Lower lobe of right lung (tissue), 2 donors: ENCODE measurements around the gene FOSB. TPM values are rescaled to one million over a fixed set of nuclear protein-coding genes. Genes with fewer than 3 reads are reported as not detected.
A peak's percentile ranks its signal among the peaks of the same experiment; 100 is the strongest.

ENCODE experiments used
- ATAC-seq, 2 donors: fragments of 200-7000 bp; cut with Tn5 transposase; one replicate each; pipeline ENCODE4 v1.9.1; 2020 to 2022; ENCODE audit warnings: mild to moderate bottlenecking in 2 of 2, moderate library complexity in 2 of 2
- DNase-seq: peaks from one replicate; pipeline ENCODE4 v3.0.0-alpha.2; 2020
- H3K27ac ChIP-seq: fragments of 200-600 bp; one replicate; pipeline ENCODE4 v1.8.0; 2022
- H3K27me3 ChIP-seq: fragments of 200-600 bp; one replicate; pipeline ENCODE4 v1.8.0; 2022; ENCODE audit warnings: low read depth
- H3K36me3 ChIP-seq: fragments of 200-600 bp; one replicate; pipeline ENCODE4 v1.8.0; 2022; ENCODE audit warnings: mild to moderate bottlenecking
- H3K4me1 ChIP-seq: fragments of 200-600 bp; one replicate; pipeline ENCODE4 v1.8.0; 2022
- H3K4me3 ChIP-seq: fragments of 200-600 bp; one replicate; pipeline ENCODE4 v1.8.0; 2022; ENCODE audit warnings: mild to moderate bottlenecking
- H3K9me3 ChIP-seq: fragments of 200-600 bp; one replicate; pipeline ENCODE4 v1.8.0; 2022
- CTCF ChIP-seq: fragments of 200-600 bp; IDR thresholded peaks from one replicate; pipeline ENCODE4 v1.8.0; 2022; ENCODE audit warnings: antibody characterized with exemption, mild to moderate bottlenecking
- intact Hi-C: fragments of 100-400 bp; cut with DNase I; formaldehyde crosslinking; loops from one replicate; pipeline ENCODE4 v1.11.0; 2022
- total RNA-seq: library from RNA; stranded (reverse); fragmentation: NEBNext Ultra II Directional; extraction: Animal tissue kit (Norgen Biotek cat#: 25700); gene quantifications from one replicate; pipeline ENCODE4 v1.2.1, GENCODE V29; 2021
- donor health status: DM: no; HTN: yes; CAD: no; lungs with severe emphysema.

Gene FOSB
- total RNA-seq, 1 donor from 2014 or later, result 18.0 TPM

GRCh38 chr19:45444318-45445041 lies 23.3 kb upstream of the FOSB start:
- peak; percentile 84 to 89 for ATAC-seq
- Histone ChIP-seq H3K27ac (peak overlapping the region; percentile 93), H3K36me3 (no peaks in the 10 kb centered on the region), H3K4me1 (peaks cover 46% of the 10 kb centered on the region), H3K9me3 (no peaks in the 10 kb centered on the region), H3K4me3 (peak overlapping the region; percentile 45), H3K27me3 (no peaks in the 10 kb centered on the region)
- DNase-seq, result peak; percentile 98
- intact Hi-C loops, result no loop called here
- no peak for TF ChIP-seq CTCF

DNA sequence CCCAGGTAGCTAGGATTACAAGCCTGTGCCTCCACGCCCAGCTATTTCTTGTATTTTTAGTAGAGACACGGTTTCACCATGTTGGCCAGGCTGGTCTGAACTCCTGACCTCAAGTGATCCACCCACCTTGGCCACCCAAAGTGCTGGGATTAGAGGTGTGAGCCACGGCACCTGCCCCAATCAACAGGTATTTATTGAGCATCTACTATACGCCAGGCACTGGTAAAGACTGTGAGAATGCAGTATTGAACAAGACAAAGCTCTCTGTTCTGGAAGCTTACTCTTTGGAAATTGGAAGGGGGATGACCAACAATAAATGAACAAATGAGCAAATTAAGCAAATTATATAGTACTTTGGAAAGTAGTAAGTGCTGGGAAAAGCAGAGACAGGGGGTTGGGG lies 22.7 kb upstream of the FOSB start:
- TF ChIP-seq CTCF, result no peak
- H3K9me3 ChIP-seq, result no peaks in the 10 kb centered on the region
- no peak for DNase-seq
- intact Hi-C loops, result no loop called here
- H3K27ac ChIP-seq, result peak overlapping the region; percentile 93
- no peaks in the 10 kb centered on the region for H3K27me3 ChIP-seq
- ATAC-seq, result no peak
- no peaks in the 10 kb centered on the region for H3K36me3 ChIP-seq
- H3K4me3 ChIP-seq, result no peak overlapping the region
- H3K4me1 ChIP-seq, result peaks cover 51% of the 10 kb centered on the region

DNA sequence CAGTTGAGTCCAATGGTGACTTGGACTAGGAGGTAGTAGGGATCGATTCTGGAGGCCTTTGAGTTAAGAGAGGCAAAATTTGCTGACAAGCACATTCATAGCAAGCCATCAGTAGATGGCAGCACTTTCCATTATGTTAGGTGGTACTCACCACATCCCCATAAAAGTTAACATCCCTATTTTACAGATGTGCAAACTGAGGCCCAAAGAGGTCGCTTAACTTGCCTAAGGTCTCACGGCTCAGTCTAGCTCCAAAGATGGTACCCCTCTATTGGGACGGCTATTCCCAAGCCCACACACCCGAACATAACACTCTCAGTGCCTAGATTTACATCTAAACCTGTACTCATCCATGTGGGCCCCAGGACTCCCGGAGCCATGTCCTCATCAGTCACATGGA lies 21.5 kb upstream of the FOSB start:
- Histone ChIP-seq H3K4me3 (no peak overlapping the region), H3K36me3 (no peaks in the 10 kb centered on the region), H3K27me3 (no peaks in the 10 kb centered on the region), H3K9me3 (no peaks in the 10 kb centered on the region), H3K27ac (no peak overlapping the region), H3K4me1 (peaks cover 52% of the 10 kb centered on the region)
- DNase-seq (no peak), ATAC-seq (no peak)
- peak; percentile 29 for TF ChIP-seq CTCF
- intact Hi-C loops, result no loop called here

- H3K27me3 ChIP-seq, result no peaks in the 10 kb centered on the region
- DNase-seq (no peak), ATAC-seq (no peak)
- no peaks in the 10 kb centered on the region for H3K9me3 ChIP-seq
- no peak overlapping the region for H3K27ac ChIP-seq
- intact Hi-C loops, result no loop called here
- H3K4me1 ChIP-seq, result peaks cover 55% of the 10 kb centered on the region
- H3K4me3 ChIP-seq, result no peak overlapping the region
- no peaks in the 10 kb centered on the region for H3K36me3 ChIP-seq
- no peak for TF ChIP-seq CTCF
Measured at GRCh38 chr19:45446944-45447343, 20.9 kb upstream of the FOSB start.

DNA sequence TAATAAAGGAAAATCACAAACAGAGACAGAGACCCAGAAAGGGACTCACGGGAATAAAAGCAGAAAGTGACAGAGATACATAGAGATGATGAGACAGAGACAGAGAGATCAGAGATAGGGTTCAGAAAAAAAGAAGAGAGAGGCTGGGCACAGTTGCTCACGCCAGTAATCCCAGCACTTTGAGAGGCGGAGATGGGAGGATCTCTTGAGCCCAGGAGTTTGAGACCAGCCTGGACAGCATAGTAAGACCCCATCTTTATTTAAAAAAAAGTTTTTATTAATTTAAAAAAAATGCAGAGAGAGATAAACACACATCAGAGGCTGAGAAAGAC lies 19.4 kb upstream of the FOSB start:
- Histone ChIP-seq H3K36me3 (no peaks in the 10 kb centered on the region), H3K27me3 (no peaks in the 10 kb centered on the region), H3K4me3 (no peak overlapping the region), H3K9me3 (no peaks in the 10 kb centered on the region), H3K27ac (peak overlapping the region; percentile 98), H3K4me1 (peaks cover 47% of the 10 kb centered on the region)
- TF ChIP-seq CTCF, result no peak
- ATAC-seq (no peak), DNase-seq (no peak)
- intact Hi-C loops, result no loop called here
